K562 (cell line): ENCODE data around the gene PLCB1. TPM values are rescaled to one million over a fixed set of nuclear protein-coding genes. Genes with fewer than 3 reads are reported as not detected.

Source experiments
- ATAC-seq: fragments of 200-7000 bp; cut with Tn5 transposase; 3 replicates; pipeline ENCODE4 v1.9.1; 2020; ENCODE audit warnings: moderate library complexity
- BruUV-seq: library from RNA; stranded (reverse); fragments of 400-500 nt; replicated peaks from 2 replicates; lab custom pipeline; 2021; lab: Mats Ljungman, UMichigan
- CTCF ChIA-PET: fragments of 300-600 bp; formaldehyde crosslinking; extraction: SDS; loops from one replicate; lab custom pipeline; 2021; ENCODE audit warnings: low intra/inter-chr PET ratio; lab: Yijun Ruan, JAX
- POLR2A ChIA-PET: fragments of 300-600, 350-650 bp; sonication (Branson Sonifier 250); formaldehyde crosslinking; extraction: SDS; loops from one replicate; lab custom pipeline; 2021; ENCODE audit warnings: antibody characterized with exemption, inconsistent platforms; lab: Yijun Ruan, JAX
- DNase-seq, 4 experiments: peaks; one replicate each; pipeline versions ENCODE4 v3.0.0 to v3.0.0-alpha.2; 2011 to 2018; ENCODE audit warnings: low spot score in 3 of 4, mixed read lengths in 3 of 4; ENCODE audit errors: extremely low read depth in 1 of 4
- FAIRE-seq: peaks from 2 replicates; lab custom pipeline; 2011; peaks lifted over from hg19 to GRCh38; lab: Jason Lieb, UNC
- H2AFZ ChIP-seq: 2 replicates; pipeline ENCODE4 v1.6.0; 2011; ENCODE audit warnings: low read depth, low read length, control low read depth, inconsistent platforms
- H3K27ac ChIP-seq: fragments of 200-600 bp; 3 replicates; pipeline ENCODE4 v1.8.0; 2011; ENCODE audit warnings: low read depth, mild to moderate bottlenecking, control low read depth, inconsistent platforms, low read length, moderate library complexity, mixed read lengths; ENCODE audit errors: extremely low read depth
- H3K27me3 ChIP-seq, 2 experiments: fragments of 300-600 bp in 1 of 2; 2 replicates in 1 of 2; 3 replicates in 1 of 2; pipeline versions ENCODE4 v1.6.0 to v1.8.0; 2011; ENCODE audit warnings: inconsistent platforms in 2 of 2, low read length in 2 of 2, mild to moderate bottlenecking in 1 of 2, mixed read lengths in 1 of 2, moderate library complexity in 1 of 2; ENCODE audit not compliant: control insufficient read depth in 2 of 2, insufficient read depth in 2 of 2
- H3K36me3 ChIP-seq: fragments of 300-600 bp; 3 replicates; pipeline ENCODE4 v1.8.0; 2011; ENCODE audit warnings: mild to moderate bottlenecking, low read length, inconsistent platforms; ENCODE audit not compliant: control insufficient read depth, insufficient read depth
- H3K4me1 ChIP-seq, 2 experiments: fragments of 200-600 bp in 1 of 2; replicated peaks in 1 of 2; 2 replicates in 1 of 2; 3 replicates in 1 of 2; pipeline versions ENCODE4 v1.5.1 to v1.8.0; 2011; ENCODE audit warnings: inconsistent platforms in 2 of 2, low read length in 2 of 2, mild to moderate bottlenecking in 1 of 2, mixed read lengths in 1 of 2, moderate library complexity in 1 of 2; ENCODE audit not compliant: control insufficient read depth in 2 of 2, insufficient read depth in 2 of 2
- H3K4me2 ChIP-seq: 2 replicates; pipeline ENCODE4 v1.6.1; 2011; ENCODE audit warnings: low read length, control low read depth, inconsistent platforms, mixed read lengths; ENCODE audit not compliant: insufficient read depth
- H3K4me3 ChIP-seq: fragments of 200-600 bp; sonication (generic), shearing (Covaris generic); 2 replicates; pipeline ENCODE4 v1.5.1; 2016; ENCODE audit warnings: control low read depth, inconsistent platforms
- H3K79me2 ChIP-seq: fragments of 200-600 bp; 3 replicates; pipeline ENCODE4 v1.8.0; 2011; ENCODE audit warnings: low read length, inconsistent platforms; ENCODE audit not compliant: control insufficient read depth, insufficient read depth
- H3K9ac ChIP-seq, 2 experiments: 2 replicates each; pipeline versions ENCODE4 v1.6.0 to v1.6.1; 2011; ENCODE audit warnings: low read depth in 2 of 2, low read length in 2 of 2, control low read depth in 1 of 2, inconsistent platforms in 1 of 2, mild to moderate bottlenecking in 1 of 2, mixed read lengths in 1 of 2; ENCODE audit not compliant: insufficient read depth in 1 of 2
- H3K9me1 ChIP-seq: one replicate; pipeline ENCODE4 v1.6.0; 2011; ENCODE audit warnings: inconsistent platforms, mild to moderate bottlenecking, low read length, moderate library complexity; ENCODE audit not compliant: control insufficient read depth, insufficient read depth
- H3K9me3 ChIP-seq: replicated peaks from 2 replicates; pipeline ENCODE4 v1.5.1; 2011; ENCODE audit warnings: low read depth, low read length, inconsistent platforms; ENCODE audit not compliant: control insufficient read depth, insufficient read depth
- H4K20me1 ChIP-seq: replicated peaks from 2 replicates; pipeline ENCODE4 v1.6.1; 2011; ENCODE audit warnings: low read length, inconsistent platforms, mixed read lengths; ENCODE audit not compliant: control insufficient read depth, insufficient read depth
- AFF1 ChIP-seq, 2 experiments: fragments of 450-650 bp; IDR thresholded peaks; 2 replicates each; pipeline ENCODE4 v1.6.1; 2018; ENCODE audit warnings: mild to moderate bottlenecking in 2 of 2, low read depth in 1 of 2; ENCODE audit not compliant: partially characterized antibody in 2 of 2
- AFF4 ChIP-seq: sonication (generic); formaldehyde crosslinking; IDR thresholded peaks from 2 replicates; pipeline ENCODE4 v1.8.0; 2023; ENCODE audit warnings: mild to moderate bottlenecking, missing genetic modification reagents
- ATF1 ChIP-seq, 2 experiments: fragments of 450-650 bp in 1 of 2; IDR thresholded peaks; 2 replicates each; pipeline ENCODE4 v1.6.1; 2016; ENCODE audit warnings: missing compliant biosample characterization in 1 of 2, missing genetic modification characterization in 1 of 2
- BCLAF1 ChIP-seq, 2 experiments: fragments of 450-650 bp in 1 of 2; IDR thresholded peaks; 2 replicates each; pipeline ENCODE4 v1.6.1; 2011 to 2017; ENCODE audit warnings: low read depth in 2 of 2, antibody characterized with exemption in 1 of 2, borderline replicate concordance in 1 of 2, low read length in 1 of 2, mild to moderate bottlenecking in 1 of 2, mixed read lengths in 1 of 2; ENCODE audit not compliant: control insufficient read depth in 1 of 2
- KLF10 ChIP-seq: fragments of 250-450 bp; sonication (Bioruptor Pico); IDR thresholded peaks from 2 replicates; pipeline ENCODE4 v1.6.1; 2021; ENCODE audit warnings: matching md5 sums
- MCM2 ChIP-seq: fragments of 450-650 bp; IDR thresholded peaks from 2 replicates; pipeline ENCODE4 v1.6.1; 2017; ENCODE audit warnings: low read depth, mild to moderate bottlenecking
- NFE2 ChIP-seq: IDR thresholded peaks from 2 replicates; pipeline ENCODE4 v1.6.1; 2014; ENCODE audit warnings: antibody characterized with exemption, low read depth
- SETDB1 ChIP-seq: IDR thresholded peaks from one replicate; pipeline ENCODE4 v1.6.1; 2012; ENCODE audit warnings: low read length, control low read depth, inconsistent platforms
- TCFL5 ChIP-seq: fragments of 250-450 bp; sonication (Bioruptor Pico); conservative IDR thresholded peaks from 2 replicates; pipeline ENCODE4 v1.6.1; 2021; ENCODE audit warnings: mild to moderate bottlenecking, moderate library complexity, matching md5 sums
- ZBED1 ChIP-seq: IDR thresholded peaks from 2 replicates; pipeline ENCODE4 v1.6.1; 2014
- ZC3H4 ChIP-seq: sonication (generic); formaldehyde crosslinking; IDR thresholded peaks from 2 replicates; pipeline ENCODE4 v1.9.0; 2021; ENCODE audit warnings: missing genetic modification reagents, borderline replicate concordance
- ZNF57 ChIP-seq: fragments of 450-650 bp; formaldehyde crosslinking; IDR thresholded peaks from 2 replicates; pipeline ENCODE4 v1.4.0; 2020; ENCODE audit warnings: mild to moderate bottlenecking, moderate library complexity
- WGBS: fragments of 100-300 bp; shearing (Covaris generic); methylation state at CpG from one replicate; pipeline ENCODE4 v1.1.6; 2016; ENCODE audit warnings: low coverage, mixed read lengths; ENCODE audit not compliant: insufficient coverage; ENCODE audit errors: missing lambda C conversion rate; 5-methylcytosine and 5-hydroxymethylcytosine counted together
- in situ Hi-C: fragments of 300-500 bp; cut with MboI; formaldehyde crosslinking; loops from 4 replicates; pipeline ENCODE4 v1.15.0; 2018; ENCODE audit warnings: inconsistent platforms, mixed read lengths
- intact Hi-C: fragments of 100-400 bp; cut with micrococcal nuclease; formaldehyde crosslinking; loops from 2 replicates; pipeline ENCODE4 v1.14.2; 2022
- polyA plus RNA-seq, 8 experiments: library from polyadenylated mRNA; depleted of rRNA in 4 of 8; stranded (reverse) in 5 of 8; unstranded in 3 of 8; fragments of >200 nt; fragmentation: Nextera tagmentation in 2 of 8; fragmentation: Illumina TruSeq in 1 of 8; extraction: Ambion mirVana in 2 of 8; extraction: Trizol in 1 of 8; gene quantifications; 2 replicates each; pipeline versions ENCODE4 v1.2.1 to v1.2.3, GENCODE V29; 2011 to 2014; ENCODE audit warnings: inconsistent platforms in 1 of 8, missing spikeins in 1 of 8
- total RNA-seq, 7 experiments: library from RNA; depleted of rRNA in 6 of 7; stranded (reverse); fragments of >200 nt in 6 of 7; fragmentation: Illumina TruSeq in 2 of 7; extraction: Trizol in 2 of 7; gene quantifications; 2 replicates each; pipeline versions ENCODE4 v1.2.1 to v1.2.3, GENCODE V29; 2011 to 2021; ENCODE audit warnings: low replicate concordance in 1 of 7

Gene PLCB1
- total and polyA plus RNA-seq, 9 of the 15 experiments (the other 6 are each of a cell fraction or from before 2014, with no cell fraction given): 0.34 to 3.1 (median 1.3) TPM

- H3K9ac ChIP-seq: no peak overlapping the region
- DNase-seq (no peak), FAIRE-seq (no peak), ATAC-seq (no peak)
- H3K36me3 ChIP-seq: no peaks in the 10 kb centered on the region
- no peaks in the 10 kb centered on the region for H3K9me1 ChIP-seq
- H3K27me3 ChIP-seq: no peaks in the 10 kb centered on the region
- BruUV-seq: no TSS peak
- H2AFZ ChIP-seq: no peak overlapping the region
- no peaks in the 10 kb centered on the region for H3K9me3 ChIP-seq
- no peaks in the 10 kb centered on the region for H3K4me1 ChIP-seq
- ChIA-PET CTCF (no interaction called here), POLR2A (no interaction called here)
- no peak overlapping the region for H3K4me2 ChIP-seq
- H3K4me3 ChIP-seq: no peak overlapping the region
- no peaks in the 10 kb centered on the region for H3K79me2 ChIP-seq
- WGBS: 0% methylated on average over 10 of the region's 10 CpGs
- in situ Hi-C loops (no loop called here), intact Hi-C loops (no loop called here)
- H3K27ac ChIP-seq: no peak overlapping the region
- no peaks in the 10 kb centered on the region for H4K20me1 ChIP-seq
- TF ChIP-seq BCLAF1 (IDR thresholded peaks at IDR 0.05; ENCODE audit: borderline replicate concordance in 1 of 2, control insufficient read depth in 1 of 2, low read depth in 2 of 2, low read length in 1 of 2) (no peak), ZC3H4 (no peak), TCFL5 (no peak), SETDB1 (no peak), KLF10 (CRISPR knock-in tag) (no peak), MCM2 (no peak), NFE2 (no peak), ZBED1 (no peak), AFF1 (IDR thresholded peaks at IDR 0.05; ENCODE audit: low read depth in 1 of 2, partially characterized antibody in 2 of 2) (no peak), ATF1 (CRISPR knock-in tag; IDR thresholded peaks at IDR 0.05) (no peak), ATF1 (tag; IDR thresholded peaks at IDR 0.05) (no peak), ZNF57 (no peak), AFF4 (CRISPR knock-in tag) (no peak)
These were observed 543.8 kb downstream of the PLCB1 start for GRCh38 chr20:8675896-8676295.
